ENCODE data around the gene KIAA1958.

Gene KIAA1958

GRCh38 chr9:112486221-112487007 is at the start of gene KIAA1958:
TSS of gene KIAA1958 (plus strand) at chr9:112486827. CDS start at chr9:112574081, 87,254 bp downstream.
- DNase-seq (ENCODE audit: low spot score) = peak; percentile 28

- DNase-seq (ENCODE audit: low spot score) = no peak
These were observed 49.2 kb upstream of the KIAA1958 start for GRCh38 chr9:112437406-112437805.

GRCh38 chr9:112439171-112439570 is 47.5 kb upstream of the KIAA1958 start:
- no peak for DNase-seq (ENCODE audit: low spot score)

- no peak for DNase-seq (ENCODE audit: low spot score)
These were observed 46.8 kb upstream of the KIAA1958 start for GRCh38 chr9:112439825-112440224.

GRCh38 chr9:112443200-112443599 is 43.4 kb upstream of the KIAA1958 start:
- DNase-seq (ENCODE audit: low spot score) = peak; percentile 13

- DNase-seq (ENCODE audit: low spot score) = no peak
These were observed 43.0 kb upstream of the KIAA1958 start for GRCh38 chr9:112443636-112444035.

- DNase-seq (ENCODE audit: low spot score) = no peak
These were observed 41.4 kb upstream of the KIAA1958 start for GRCh38 chr9:112445196-112445595.

- no peak for DNase-seq (ENCODE audit: low spot score)
These were observed 40.5 kb upstream of the KIAA1958 start for GRCh38 chr9:112446080-112446479.

GRCh38 chr9:112446526-112446925 is 40.1 kb upstream of the KIAA1958 start:
- no peak for DNase-seq (ENCODE audit: low spot score)

GRCh38 chr9:112447283-112447761 is 39.3 kb upstream of the KIAA1958 start:
- DNase-seq (ENCODE audit: low spot score) = no peak

- no peak for DNase-seq (ENCODE audit: low spot score)
These were observed 23.8 kb upstream of the KIAA1958 start for GRCh38 chr9:112462855-112463254.

GRCh38 chr9:112465352-112465751 is 21.3 kb upstream of the KIAA1958 start:
- DNase-seq (ENCODE audit: low spot score) = no peak

GRCh38 chr9:112472996-112473395 is 13.6 kb upstream of the KIAA1958 start:
- no peak for DNase-seq (ENCODE audit: low spot score)

GRCh38 chr9:112473986-112474385 is 12.6 kb upstream of the KIAA1958 start:
- DNase-seq (ENCODE audit: low spot score) = no peak

- no peak for DNase-seq (ENCODE audit: low spot score)
These were observed 11.3 kb upstream of the KIAA1958 start for GRCh38 chr9:112475318-112475717.

GRCh38 chr9:112477330-112477729 is 9.3 kb upstream of the KIAA1958 start:
- no peak for DNase-seq (ENCODE audit: low spot score)

GRCh38 chr9:112479221-112479620 is 7.4 kb upstream of the KIAA1958 start:
- no peak for DNase-seq (ENCODE audit: low spot score)

GRCh38 chr9:112484607-112485006 is 2.0 kb upstream of the KIAA1958 start:
- DNase-seq (ENCODE audit: low spot score) = no peak

GRCh38 chr9:112485574-112485973 is 1.1 kb upstream of the KIAA1958 start:
- no peak for DNase-seq (ENCODE audit: low spot score)

- no peak for DNase-seq (ENCODE audit: low spot score)
These were observed 576 bp downstream of the KIAA1958 start for GRCh38 chr9:112487008-112487798.

- DNase-seq (ENCODE audit: low spot score) = no peak
These were observed 1.2 kb downstream of the KIAA1958 start for GRCh38 chr9:112487799-112488340.

- DNase-seq (ENCODE audit: low spot score) = no peak
These were observed 2.5 kb downstream of the KIAA1958 start for GRCh38 chr9:112489039-112489546.

Data from hematopoietic multipotent progenitor cell treated with erythropoietin and hydrocortisone succinate and interleukin-3 and kit ligand, for 15 days (in vitro differentiated cells).